ENCODE results near the gene NAALADL2.
"Not testable (repeated sequence)": the region's sequence is repeated elsewhere in the genome, so short reads cannot be mapped to it uniquely, and the experiment has no call there.

The NAALADL2 gene

DNA sequence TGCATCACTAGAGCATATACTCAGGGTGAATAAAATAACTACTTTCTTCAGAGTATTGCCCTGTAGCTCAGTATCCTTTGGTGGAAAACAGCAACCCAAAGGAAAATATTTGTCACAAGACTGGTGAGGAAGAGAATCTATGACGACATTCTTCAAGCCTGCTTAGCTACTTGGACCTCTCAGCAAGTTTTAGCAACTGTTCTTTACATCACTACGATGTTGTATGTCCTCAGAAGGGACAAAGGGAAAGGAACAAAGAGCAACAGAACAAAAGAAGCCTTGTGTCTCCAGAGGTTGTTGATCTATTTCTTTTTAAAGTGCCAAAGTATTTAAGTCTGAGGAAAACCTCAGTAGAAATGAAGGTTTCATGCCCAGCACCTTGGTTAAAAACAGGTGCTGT lies 746.7 kb downstream of the NAALADL2 start:
- H3K27ac ChIP-seq: no peak overlapping the region
- no peak for TF ChIP-seq ZFX (IDR thresholded peaks at IDR 0.05; ENCODE audit: borderline replicate concordance)
- TF ChIP-seq, protein P1, sequence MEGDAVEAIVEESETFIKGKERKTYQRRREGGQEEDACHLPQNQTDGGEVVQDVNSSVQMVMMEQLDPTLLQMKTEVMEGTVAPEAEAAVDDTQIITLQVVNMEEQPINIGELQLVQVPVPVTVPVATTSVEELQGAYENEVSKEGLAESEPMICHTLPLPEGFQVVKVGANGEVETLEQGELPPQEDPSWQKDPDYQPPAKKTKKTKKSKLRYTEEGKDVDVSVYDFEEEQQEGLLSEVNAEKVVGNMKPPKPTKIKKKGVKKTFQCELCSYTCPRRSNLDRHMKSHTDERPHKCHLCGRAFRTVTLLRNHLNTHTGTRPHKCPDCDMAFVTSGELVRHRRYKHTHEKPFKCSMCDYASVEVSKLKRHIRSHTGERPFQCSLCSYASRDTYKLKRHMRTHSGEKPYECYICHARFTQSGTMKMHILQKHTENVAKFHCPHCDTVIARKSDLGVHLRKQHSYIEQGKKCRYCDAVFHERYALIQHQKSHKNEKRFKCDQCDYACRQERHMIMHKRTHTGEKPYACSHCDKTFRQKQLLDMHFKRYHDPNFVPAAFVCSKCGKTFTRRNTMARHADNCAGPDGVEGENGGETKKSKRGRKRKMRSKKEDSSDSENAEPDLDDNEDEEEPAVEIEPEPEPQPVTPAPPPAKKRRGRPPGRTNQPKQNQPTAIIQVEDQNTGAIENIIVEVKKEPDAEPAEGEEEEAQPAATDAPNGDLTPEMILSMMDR (IDR thresholded peaks at IDR 0.05): no peak

GRCh38 chr3:175606650-175607318 lies 747.6 kb downstream of the NAALADL2 start:
- no peak overlapping the region for H3K27ac ChIP-seq
- TF ChIP-seq ZFX (IDR thresholded peaks at IDR 0.05; ENCODE audit: borderline replicate concordance): no peak
- TF ChIP-seq, protein P1 (IDR thresholded peaks at IDR 0.05): no peak

GRCh38 chr3:175608356-175608755 lies 749.2 kb downstream of the NAALADL2 start:
- no peak for TF ChIP-seq ZFX (IDR thresholded peaks at IDR 0.05; ENCODE audit: borderline replicate concordance)
- TF ChIP-seq, protein P1 (IDR thresholded peaks at IDR 0.05): no peak

DNA sequence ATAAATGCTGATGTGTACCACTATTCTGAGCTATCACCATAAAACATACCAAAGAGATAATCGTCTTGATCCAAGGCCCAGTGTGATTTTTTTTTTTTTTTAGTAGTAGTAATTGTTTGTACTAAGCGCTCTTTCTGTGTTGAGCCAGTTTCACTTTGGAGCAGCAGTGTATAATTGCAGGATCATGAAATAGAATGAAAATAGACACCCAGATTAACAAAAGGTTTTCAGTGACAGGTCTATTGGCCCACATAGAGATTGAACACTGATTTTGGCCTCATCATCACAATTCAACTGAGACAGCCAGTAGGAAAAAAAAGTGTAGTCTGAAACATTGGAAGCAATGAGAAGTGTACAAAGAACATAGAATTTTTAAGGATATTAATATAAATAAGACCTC lies 749.8 kb downstream of the NAALADL2 start:
- TF ChIP-seq ZFX (IDR thresholded peaks at IDR 0.05; ENCODE audit: borderline replicate concordance): no peak
- TF ChIP-seq, protein P1 (IDR thresholded peaks at IDR 0.05): no peak
- no peak overlapping the region for H3K27ac ChIP-seq

More at GRCh38 chr3:175608356-175608755, 749.2 kb downstream of the NAALADL2 start:
- no peak overlapping the region for H3K27ac ChIP-seq

- TF ChIP-seq, protein P1 (IDR thresholded peaks at IDR 0.05): no peak
- no peak for TF ChIP-seq ZFX (IDR thresholded peaks at IDR 0.05; ENCODE audit: borderline replicate concordance)
- H3K27ac ChIP-seq: no peak overlapping the region
Observed at GRCh38 chr3:175612487-175613196, 753.5 kb downstream of the NAALADL2 start.

GRCh38 chr3:175614107-175614506 lies 755.0 kb downstream of the NAALADL2 start:
- H3K27ac ChIP-seq: not testable (repeated sequence)

DNA sequence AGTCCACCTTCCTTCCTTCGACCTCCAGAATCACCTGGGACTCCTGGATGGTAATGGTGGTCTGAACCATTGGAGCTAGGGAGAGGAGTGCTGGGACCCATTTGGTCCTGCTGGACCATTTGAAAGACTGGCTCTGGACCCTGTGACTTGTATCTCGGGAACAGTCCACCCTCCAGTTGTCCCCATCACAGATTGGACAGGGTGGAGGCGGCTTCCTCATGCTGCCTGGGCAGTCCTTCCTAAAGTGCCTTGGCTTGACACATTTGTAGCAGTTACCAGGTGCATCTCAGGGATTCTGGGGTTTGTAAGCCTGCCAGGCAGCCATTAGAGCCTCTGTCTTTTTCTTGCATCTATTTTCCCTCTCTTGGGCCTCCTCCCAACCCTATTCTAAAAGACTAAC lies 758.1 kb downstream of the NAALADL2 start:
- no peak overlapping the region for H3K27ac ChIP-seq
- TF ChIP-seq, protein P1 (IDR thresholded peaks at IDR 0.05): no peak
- TF ChIP-seq ZFX (IDR thresholded peaks at IDR 0.05; ENCODE audit: borderline replicate concordance): no peak
